Measurements from ENCODE around the gene H6PD.

DNA sequence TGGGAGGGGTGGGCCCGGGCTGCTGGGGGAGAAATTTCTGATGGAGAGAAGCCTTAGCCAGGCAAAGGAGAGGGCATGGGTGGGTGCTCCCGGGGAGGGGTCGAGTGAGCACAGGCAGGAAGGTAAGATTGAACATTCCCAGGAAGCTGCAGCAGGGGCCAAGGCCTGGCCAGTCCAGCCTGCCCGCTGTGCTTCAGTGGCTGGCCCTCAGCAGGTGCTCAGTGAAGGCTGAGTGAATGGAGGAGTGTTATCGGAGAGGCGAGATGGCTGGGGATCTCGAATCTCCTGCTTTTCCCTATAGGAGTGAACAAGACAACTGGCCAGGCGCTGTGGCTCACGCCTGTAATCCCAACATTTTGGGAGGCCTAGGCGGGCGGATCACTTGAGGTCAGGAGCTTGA is 79.0 kb downstream of the H6PD start:
- TF ChIP-seq, protein P1, sequence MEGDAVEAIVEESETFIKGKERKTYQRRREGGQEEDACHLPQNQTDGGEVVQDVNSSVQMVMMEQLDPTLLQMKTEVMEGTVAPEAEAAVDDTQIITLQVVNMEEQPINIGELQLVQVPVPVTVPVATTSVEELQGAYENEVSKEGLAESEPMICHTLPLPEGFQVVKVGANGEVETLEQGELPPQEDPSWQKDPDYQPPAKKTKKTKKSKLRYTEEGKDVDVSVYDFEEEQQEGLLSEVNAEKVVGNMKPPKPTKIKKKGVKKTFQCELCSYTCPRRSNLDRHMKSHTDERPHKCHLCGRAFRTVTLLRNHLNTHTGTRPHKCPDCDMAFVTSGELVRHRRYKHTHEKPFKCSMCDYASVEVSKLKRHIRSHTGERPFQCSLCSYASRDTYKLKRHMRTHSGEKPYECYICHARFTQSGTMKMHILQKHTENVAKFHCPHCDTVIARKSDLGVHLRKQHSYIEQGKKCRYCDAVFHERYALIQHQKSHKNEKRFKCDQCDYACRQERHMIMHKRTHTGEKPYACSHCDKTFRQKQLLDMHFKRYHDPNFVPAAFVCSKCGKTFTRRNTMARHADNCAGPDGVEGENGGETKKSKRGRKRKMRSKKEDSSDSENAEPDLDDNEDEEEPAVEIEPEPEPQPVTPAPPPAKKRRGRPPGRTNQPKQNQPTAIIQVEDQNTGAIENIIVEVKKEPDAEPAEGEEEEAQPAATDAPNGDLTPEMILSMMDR (IDR thresholded peaks at IDR 0.05; ENCODE audit: low read depth, low read length, missing input control) = no peak
- TF ChIP-seq YY1 (IDR thresholded peaks at IDR 0.05) (no peak), HNF4A (conservative IDR thresholded peaks at IDR 0.05) (no peak), GABPA (IDR thresholded peaks at IDR 0.05 in 1 of 2, conservative IDR thresholded peaks at IDR 0.05 in 1 of 2) (no peak)
- TF ChIP-seq, protein P2, sequence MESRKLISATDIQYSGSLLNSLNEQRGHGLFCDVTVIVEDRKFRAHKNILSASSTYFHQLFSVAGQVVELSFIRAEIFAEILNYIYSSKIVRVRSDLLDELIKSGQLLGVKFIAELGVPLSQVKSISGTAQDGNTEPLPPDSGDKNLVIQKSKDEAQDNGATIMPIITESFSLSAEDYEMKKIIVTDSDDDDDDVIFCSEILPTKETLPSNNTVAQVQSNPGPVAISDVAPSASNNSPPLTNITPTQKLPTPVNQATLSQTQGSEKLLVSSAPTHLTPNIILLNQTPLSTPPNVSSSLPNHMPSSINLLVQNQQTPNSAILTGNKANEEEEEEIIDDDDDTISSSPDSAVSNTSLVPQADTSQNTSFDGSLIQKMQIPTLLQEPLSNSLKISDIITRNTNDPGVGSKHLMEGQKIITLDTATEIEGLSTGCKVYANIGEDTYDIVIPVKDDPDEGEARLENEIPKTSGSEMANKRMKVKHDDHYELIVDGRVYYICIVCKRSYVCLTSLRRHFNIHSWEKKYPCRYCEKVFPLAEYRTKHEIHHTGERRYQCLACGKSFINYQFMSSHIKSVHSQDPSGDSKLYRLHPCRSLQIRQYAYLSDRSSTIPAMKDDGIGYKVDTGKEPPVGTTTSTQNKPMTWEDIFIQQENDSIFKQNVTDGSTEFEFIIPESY (IDR thresholded peaks at IDR 0.05) = no peak
- TF ChIP-seq, protein P3, sequence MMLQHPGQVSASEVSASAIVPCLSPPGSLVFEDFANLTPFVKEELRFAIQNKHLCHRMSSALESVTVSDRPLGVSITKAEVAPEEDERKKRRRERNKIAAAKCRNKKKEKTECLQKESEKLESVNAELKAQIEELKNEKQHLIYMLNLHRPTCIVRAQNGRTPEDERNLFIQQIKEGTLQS (IDR thresholded peaks at IDR 0.05) = no peak

Measured in liver (tissue), 3 donors.